Stimulated activated CD8-positive, alpha-beta memory T cell treated with anti-CD3 and anti-CD28 coated beads, Interleukin-15, amount 100 ng/mL, for 1 hour (primary cell): Measurements from ENCODE around the gene HIVEP3.
"Not testable (repeated sequence)": the region's sequence is repeated elsewhere in the genome, so short reads cannot be mapped to it uniquely, and the experiment has no call there.

ENCODE experiments used
- DNase-seq: peaks from one replicate; pipeline ENCODE4 v3.0.0-alpha.2; 2020; ENCODE audit warnings: low read depth

The HIVEP3 gene

GRCh38 chr1:41918450-41919043, at the start of gene HIVEP3:
HIVEP3 (minus strand) TSS chr1:41918922.
- no peak for DNase-seq

DNA sequence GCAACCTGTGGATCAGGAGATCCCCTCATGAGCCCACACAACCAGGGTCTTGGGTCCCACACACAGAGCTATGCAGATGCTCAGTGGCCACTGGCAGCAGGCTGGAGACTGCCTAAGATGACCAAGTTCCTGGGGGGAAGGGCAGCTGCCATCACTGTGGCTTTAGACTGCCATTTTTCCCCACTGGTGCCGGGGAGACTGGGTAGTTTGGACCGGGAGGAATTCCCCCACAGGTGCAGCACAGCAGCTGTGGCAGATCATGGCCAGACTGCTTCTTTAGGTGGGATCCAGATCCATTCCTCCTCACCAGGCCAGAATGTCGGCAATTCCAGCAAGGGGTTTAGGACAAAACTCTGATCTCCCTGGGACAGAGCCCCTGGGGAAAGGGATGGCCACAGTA, 45.7 kb upstream of the HIVEP3 start:
- DNase-seq, result no peak

DNA sequence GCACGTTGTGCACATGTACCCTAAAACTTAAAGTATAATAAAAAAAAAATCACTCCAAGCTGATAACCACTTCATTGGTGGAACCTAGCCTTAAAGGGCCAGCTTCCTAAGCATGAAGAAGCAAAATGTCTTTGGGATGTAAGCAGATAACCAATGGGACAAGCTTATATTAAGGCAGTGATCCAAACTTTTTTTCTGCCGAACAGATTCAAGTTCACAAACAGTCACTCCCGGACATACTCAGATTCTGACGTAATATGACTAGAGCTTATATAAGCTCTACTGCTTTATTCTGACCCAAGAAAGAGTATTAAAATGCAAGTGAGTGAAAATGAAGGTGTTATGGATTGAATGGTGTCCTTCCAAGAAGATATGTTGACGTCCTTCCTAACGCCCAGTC, 44.9 kb upstream of the HIVEP3 start:
- DNase-seq, result no peak

DNA sequence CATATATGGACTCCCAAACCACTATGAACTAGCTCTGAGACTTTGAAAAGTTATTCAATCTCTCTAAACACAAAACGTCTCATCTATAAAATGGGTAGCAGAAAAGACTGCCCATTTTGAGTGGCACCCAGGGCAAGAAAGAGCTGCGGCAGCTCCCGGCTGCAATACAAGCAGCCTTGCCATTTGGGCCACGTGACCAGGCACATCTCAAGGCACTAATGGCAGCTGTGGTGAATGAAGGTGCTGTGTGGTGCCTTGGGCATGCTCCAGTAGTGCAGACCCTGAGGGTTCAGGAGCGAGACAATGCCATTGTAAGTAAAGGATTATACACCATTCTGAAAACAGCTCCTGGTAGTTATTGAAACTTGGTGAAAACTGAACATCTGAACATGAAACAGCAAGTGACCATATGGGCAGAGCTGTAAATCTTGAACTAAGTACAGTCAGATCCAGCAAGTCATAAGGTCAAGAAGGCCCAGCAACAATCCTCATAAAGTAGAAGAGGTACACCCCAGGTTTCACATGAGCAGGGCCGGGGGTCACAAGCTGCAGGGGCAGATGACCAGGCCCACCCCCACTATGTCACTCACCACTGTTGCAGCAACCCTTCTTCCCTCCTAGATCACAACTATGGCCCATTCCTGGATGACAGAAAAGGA, 39.4 kb upstream of the HIVEP3 start:
- DNase-seq, result no peak

DNA sequence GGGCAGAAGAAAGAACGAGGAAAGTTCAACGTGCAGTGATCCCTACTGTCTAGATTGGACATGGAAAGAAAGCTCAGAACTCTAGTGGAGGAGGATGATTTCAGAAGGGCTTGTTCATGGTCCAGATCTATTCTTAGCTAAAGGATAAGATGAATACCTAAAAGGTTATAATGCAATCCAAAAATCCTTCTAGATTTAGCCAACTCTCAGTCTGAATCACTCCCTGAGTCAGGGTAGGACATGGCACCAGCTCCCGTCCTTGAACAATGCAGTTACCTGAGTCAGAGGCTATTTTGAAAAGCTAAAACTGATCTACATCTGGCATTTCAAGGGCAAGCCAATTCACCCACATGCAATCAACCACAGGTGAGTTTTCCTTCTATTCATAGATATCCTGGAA, 38.8 kb upstream of the HIVEP3 start:
- DNase-seq, result no peak

DNA sequence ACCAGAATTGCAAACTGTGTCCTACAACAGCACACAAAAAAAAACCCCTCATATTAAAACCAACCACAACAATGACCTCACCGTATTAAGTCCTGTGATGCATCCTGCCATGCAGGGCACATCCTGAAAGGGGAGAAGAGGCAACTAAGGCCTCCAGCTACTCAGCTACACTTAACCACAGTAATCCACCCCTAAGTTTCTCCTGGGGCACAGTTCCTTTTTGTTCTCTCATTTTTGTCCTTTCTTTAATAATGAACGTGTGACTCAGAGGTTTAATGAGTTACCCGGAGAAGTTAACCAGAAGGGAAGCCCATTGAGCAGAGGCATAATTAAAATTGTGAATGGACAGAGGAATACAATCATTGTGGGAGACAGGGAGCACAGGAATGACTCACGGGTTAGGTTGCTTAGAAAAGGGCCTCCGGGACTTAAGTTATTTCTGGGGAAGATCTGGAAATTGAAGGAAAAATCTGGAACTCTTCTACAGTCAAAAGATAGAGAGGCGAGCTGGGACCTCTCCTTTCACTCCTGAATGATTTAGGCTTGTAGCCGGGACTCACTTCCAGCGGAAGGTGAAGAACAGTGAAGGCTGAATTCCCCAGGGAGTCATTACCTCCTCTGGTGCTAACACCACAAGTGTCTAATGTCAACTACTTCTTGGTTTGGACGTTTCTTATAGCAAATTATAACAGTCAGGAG, 36.9 kb upstream of the HIVEP3 start:
- no peak for DNase-seq

DNA sequence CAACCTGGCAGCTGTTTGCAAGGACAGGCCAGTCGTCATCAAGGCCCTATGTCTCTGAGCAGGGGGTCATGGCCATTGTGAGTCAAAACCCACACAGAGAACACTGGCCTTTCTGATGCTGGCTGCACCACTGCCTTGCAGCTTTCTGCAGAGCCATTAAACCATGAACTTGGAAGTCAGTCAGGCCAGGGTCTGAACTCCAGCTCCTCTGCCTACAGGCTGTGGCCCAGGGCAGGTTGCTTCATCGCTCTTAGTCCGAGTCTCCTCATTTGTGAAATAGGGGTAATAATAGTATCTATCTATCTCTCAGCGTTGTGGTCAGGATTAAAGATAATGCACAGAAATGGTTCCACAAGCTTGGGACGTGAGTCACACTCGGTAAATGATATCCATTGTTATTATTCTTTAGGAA, 35.8 kb upstream of the HIVEP3 start:
- no peak for DNase-seq

DNA sequence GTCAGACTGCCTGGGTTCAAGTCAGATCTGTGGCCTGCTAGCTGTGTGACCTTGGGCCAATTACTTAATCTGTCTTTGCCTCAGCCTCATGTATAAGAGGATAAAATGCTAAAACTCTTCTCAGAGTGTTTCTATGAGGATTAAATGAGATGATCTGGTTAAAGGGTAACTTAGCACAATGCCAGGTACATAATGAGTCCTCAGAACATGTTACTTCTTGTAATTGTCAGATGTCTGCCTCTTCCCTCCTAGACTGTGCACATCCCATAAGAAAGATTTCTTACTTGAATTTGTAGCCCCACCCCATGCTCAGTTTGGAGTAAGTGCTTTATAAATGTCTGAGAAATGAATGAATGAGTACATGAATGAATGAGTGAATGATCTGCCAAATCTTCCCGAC, 34.6 kb upstream of the HIVEP3 start:
- no peak for DNase-seq

DNA sequence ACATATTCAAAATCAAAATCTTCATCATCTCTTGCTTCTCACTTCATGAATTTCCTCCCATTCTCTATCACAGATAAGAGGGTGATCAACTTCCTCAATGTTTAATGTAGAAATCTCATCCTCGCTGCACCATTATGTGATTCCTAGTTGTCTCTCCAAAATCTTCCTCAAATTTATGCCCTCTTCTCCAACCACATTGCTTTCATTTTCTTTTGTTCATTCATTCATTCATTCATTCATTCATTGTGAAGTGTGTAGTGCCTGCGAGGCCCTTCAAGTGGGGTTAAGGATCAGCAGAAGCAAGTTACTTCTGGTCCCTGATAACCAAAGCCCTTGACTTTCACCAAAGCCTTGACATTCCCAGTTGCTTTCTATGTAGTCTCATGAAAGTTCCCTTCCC, 33.5 kb upstream of the HIVEP3 start:
- no peak for DNase-seq

GRCh38 chr1:41951492-41951891, 32.8 kb upstream of the HIVEP3 start:
- DNase-seq, result not testable (repeated sequence)

- DNase-seq, result no peak
Measured at GRCh38 chr1:41950820-41951219, 32.1 kb upstream of the HIVEP3 start.

GRCh38 chr1:41945946-41946345, 27.2 kb upstream of the HIVEP3 start:
- not testable (repeated sequence) for DNase-seq

GRCh38 chr1:41943717-41944116, 25.0 kb upstream of the HIVEP3 start:
- DNase-seq, result no peak

DNA sequence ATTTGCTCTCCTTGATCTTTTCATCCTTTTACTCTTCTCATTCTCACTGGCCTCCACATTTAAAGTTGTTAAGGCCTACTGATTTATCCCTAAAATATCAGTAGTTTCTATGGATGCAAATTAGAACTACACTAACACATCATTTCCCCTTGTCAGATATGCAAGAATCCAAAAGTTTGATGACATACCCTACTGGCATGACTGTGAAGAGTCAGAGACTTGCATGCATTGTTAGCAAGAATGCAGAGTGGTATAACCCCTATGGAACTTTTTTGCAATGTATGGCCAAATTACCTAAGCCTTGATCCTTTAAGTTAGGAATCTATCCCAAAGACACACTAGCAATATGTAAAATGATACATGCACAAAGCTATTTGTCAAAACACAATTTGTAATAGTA, 23.6 kb upstream of the HIVEP3 start:
- DNase-seq, result no peak

DNA sequence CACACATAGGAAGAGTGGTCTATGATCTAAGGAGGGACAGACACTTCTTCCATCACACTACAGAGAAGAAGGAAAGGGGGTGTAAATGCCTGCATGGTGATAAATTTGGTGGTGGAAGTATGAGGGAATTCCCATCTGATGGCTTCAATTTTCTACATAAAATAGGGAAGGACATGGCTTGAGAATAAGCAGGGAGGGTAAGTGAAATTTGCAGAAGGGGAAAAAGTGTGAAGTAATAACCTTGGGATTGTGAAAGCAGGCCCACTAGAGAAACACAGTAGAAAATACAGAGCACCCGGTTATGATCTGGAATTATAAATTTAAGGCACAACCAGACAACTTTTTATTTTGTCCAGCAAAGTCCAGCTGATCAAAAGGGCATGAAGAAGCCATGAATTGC, 22.7 kb upstream of the HIVEP3 start:
- DNase-seq, result no peak

GRCh38 chr1:41939194-41939593, 20.5 kb upstream of the HIVEP3 start:
- no peak for DNase-seq

DNA sequence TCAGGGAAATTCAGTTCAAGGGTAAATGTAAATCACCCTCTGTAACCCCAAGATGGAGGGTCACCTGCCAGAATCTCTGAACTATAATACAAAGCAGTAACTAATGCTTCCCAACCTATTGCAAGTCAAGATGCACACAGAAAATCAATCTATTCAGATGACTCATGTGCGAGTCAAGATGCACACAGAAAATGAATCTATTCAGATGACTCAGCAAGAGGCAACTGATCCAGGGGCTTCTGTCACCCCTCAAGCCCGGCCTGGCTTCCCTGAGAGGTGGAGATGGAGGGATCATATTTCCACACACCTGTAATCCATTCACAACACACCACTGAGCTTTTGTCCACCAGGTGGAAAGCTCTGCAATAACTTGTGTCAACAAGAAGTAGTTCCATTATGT, 17.4 kb upstream of the HIVEP3 start:
- DNase-seq, result no peak

DNA sequence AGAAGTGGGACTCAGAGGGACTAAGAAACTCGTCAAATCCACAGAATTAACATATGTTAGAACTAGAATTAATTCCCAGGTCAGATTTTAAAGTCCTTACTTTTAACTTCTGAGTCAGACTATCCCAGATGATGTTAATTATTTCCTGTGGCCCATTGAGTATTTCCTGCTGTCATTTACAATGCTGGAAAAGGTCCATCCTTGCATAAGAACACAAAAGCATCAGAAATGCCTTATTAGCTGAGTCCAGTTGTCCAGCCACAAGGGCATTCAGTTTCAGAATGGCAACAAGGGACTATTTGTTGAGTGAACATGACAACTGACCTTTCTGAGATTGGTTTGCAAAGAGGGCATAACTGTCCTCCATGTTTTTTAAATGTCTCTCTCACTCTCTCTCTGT, 16.5 kb upstream of the HIVEP3 start:
- no peak for DNase-seq

DNA sequence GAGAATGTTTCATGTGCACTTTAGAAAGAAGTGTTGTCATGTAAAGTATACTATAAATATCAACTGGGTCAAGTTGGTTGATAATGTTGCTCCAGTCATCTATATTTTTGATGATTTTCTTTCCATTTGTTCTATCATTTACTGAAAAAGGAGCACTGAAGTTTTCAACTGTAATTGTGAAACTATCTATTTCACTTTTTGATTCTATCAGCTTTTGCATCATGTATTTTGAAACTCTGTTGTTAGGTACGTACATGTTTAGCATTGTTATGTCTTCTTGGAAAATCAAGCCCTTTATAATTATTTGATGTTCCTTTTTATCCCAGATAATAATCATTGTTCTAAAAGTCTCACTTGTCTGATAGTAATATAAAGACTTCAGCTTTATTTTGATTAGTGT, 14.4 kb upstream of the HIVEP3 start:
- no peak for DNase-seq

DNA sequence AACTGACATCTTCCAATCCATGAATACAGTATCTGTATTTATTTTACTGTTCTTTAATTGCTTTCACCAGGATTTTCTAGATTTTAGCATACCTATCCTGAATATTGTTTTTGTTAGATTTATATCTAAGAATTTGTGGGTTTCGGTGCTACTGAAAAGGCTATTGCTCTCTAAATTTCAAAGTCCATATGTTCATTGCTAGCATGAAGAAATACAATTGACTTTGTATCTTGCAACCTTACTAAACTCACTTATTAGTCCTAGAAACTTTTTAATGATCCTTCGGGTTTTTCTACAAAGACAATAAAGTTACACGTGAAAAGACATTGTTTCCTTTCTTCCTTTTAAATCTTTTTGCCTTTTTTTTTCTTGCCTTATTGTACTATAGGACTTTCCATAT, 12.9 kb upstream of the HIVEP3 start:
- no peak for DNase-seq

GRCh38 chr1:41927118-41927517, 8.4 kb upstream of the HIVEP3 start:
- no peak for DNase-seq

DNA sequence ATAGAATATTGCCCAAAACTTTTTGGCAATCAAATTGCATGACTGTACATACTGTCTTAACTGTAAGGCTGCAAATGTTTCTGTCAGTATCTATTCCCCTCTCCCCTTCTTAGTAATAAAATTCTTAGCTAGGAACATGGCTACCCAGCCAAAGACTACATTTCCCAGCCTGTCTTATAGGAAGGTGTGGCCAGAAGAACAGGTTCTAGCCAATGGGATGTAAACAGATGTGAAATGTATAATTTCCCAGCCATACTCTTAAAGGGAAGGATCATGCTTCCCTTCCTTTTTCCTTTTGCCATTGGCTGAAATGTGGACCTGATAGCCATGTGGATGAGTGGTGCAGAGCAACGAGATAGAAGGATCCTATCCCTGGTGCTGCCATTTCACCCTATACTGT, 7.0 kb upstream of the HIVEP3 start:
- DNase-seq, result no peak

- DNase-seq, result no peak
Measured at GRCh38 chr1:41924911-41925310, 6.2 kb upstream of the HIVEP3 start.

DNA sequence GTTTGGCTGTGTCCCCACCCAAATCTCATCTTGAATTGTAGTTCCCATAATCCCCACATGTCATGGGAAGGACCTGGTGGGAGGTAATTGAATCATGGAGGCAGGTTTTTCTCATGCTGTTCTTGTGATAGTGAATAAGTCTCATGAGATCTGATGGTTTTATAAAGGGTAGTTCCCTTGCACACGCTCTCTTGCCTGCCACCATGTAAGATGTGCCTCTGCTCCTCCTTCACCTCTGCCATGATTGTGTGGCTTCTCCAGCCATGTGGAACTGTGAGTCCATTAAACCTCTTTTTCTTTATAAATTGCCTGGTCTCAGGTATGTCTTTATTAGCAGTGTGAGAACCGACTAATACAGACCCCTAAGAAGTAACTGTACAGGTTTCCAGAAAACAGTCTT, 2.5 kb upstream of the HIVEP3 start:
- DNase-seq, result not testable (repeated sequence)
